Fibroblast of the aortic adventitia (primary cell): ENCODE results near the gene CTBP1. TPM values are rescaled to one million over a fixed set of nuclear protein-coding genes. Genes with fewer than 3 reads are reported as not detected.

Experiments
- DNase-seq: peaks from one replicate; pipeline ENCODE4 v3.0.0-alpha.2; 2010; ENCODE audit warnings: low read depth
- H3K4me3 ChIP-seq: 2 replicates; pipeline ENCODE4 v1.5.1; 2011; ENCODE audit warnings: low read depth, mild to moderate bottlenecking, control low read depth, low read length, moderate library complexity
- total RNA-seq: library from RNA; depleted of rRNA; stranded (reverse); fragments of >200 nt; gene quantifications from 2 replicates; pipeline ENCODE4 v1.2.3, GENCODE V29; 2012; ENCODE audit warnings: low replicate concordance
- TF ChIP-seq, protein P1 (sequence below): IDR thresholded peaks from 2 replicates; pipeline ENCODE4 v1.5.1; 2011; ENCODE audit warnings: mild to moderate bottlenecking, low read length, control low read depth, inconsistent platforms; ENCODE audit not compliant: insufficient read depth

Gene CTBP1
- total RNA-seq, 1 donor: 141 TPM

GRCh38 chr4:1269209-1269608, 20.3 kb upstream of the CTBP1 start:
- no peak overlapping the region for H3K4me3 ChIP-seq
- no peak for DNase-seq
- TF ChIP-seq, protein P1, sequence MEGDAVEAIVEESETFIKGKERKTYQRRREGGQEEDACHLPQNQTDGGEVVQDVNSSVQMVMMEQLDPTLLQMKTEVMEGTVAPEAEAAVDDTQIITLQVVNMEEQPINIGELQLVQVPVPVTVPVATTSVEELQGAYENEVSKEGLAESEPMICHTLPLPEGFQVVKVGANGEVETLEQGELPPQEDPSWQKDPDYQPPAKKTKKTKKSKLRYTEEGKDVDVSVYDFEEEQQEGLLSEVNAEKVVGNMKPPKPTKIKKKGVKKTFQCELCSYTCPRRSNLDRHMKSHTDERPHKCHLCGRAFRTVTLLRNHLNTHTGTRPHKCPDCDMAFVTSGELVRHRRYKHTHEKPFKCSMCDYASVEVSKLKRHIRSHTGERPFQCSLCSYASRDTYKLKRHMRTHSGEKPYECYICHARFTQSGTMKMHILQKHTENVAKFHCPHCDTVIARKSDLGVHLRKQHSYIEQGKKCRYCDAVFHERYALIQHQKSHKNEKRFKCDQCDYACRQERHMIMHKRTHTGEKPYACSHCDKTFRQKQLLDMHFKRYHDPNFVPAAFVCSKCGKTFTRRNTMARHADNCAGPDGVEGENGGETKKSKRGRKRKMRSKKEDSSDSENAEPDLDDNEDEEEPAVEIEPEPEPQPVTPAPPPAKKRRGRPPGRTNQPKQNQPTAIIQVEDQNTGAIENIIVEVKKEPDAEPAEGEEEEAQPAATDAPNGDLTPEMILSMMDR: no peak

- H3K4me3 ChIP-seq: no peak overlapping the region
- TF ChIP-seq, protein P1: no peak
- DNase-seq: no peak
These were observed 18.2 kb upstream of the CTBP1 start for GRCh38 chr4:1266881-1267763.

DNA sequence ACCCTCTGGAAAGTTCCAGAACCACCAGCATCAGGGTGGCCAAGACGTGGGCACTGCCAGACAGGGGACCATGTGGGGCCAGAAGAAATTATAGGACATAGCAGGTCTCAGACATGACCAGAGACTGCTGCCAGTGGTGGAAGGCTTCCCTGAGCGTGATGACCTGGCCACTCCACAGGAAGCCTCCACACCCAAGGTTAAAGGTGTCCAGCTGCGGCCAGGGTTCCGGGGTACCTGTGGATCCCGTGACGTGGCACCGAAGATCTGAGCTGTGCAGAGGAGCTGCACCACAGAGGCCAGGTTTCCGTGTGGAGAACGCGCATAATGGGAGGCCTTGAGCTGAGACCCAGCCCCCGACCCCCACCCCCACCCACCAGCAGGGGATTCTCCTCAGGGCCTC, 16.4 kb upstream of the CTBP1 start:
- TF ChIP-seq, protein P1: no peak
- no peak overlapping the region for H3K4me3 ChIP-seq
- DNase-seq: no peak

DNA sequence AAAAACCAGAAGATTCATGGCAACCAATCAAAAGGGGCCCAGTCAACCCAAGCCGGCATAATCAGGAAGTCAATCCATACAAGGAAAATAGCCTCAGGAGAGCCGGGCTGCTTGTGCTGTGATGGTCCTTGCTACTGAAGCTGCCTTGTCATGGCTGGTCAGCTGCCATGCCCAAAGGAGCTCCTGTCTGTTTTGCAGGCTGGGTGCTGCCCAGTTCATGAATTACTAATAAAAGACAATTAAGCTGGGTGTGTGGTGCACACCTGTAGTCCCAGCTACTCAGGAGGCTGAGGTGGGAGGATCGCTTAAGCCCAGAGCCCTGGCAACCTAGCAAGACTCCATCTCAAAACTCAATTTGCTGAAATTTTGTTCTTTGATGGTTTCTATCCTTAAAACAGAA, 16.0 kb upstream of the CTBP1 start:
- TF ChIP-seq, protein P1: no peak
- no peak overlapping the region for H3K4me3 ChIP-seq
- DNase-seq: no peak

DNA sequence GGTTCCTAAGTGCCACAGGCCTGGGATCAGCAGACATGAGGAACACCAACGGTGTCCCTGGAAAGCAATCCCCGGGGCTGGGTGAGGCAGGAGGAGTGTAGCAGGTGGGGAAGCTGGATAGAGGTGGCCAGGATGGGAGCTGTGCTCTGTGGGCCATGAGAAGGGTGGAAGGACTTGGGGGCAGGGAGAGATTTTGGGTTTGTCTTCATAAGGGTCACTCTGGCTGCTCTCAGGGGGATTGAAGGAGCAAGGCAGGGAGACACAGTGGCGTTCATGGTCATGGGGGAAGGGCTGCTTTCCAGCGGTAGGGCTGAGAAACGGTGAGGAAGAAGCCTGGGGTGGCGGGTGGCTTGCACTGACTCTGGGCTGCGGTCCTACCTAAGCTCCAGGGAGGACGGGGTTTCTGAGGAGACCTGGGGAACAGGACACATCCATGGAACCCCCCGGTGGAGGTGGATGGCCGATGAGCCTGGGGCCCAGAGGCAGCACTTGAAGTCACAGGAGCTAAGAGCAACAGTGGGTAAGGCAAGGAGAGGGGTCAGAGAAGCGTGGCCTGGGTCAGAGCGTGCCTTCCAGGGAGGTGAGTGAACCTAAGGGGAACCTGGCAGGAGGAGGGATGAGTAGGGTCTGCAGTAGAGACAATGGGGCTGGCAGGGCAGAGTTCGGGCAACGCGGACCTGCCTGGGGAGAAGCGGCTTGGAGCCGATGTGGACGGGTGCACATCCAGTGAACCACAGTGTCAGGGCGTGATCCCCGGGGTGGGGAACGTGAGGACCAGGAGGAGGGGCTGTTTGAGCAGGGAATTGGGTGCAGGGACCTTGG, 12.4 kb upstream of the CTBP1 start:
- DNase-seq: no peak
- no peak overlapping the region for H3K4me3 ChIP-seq
- TF ChIP-seq, protein P1: no peak

DNA sequence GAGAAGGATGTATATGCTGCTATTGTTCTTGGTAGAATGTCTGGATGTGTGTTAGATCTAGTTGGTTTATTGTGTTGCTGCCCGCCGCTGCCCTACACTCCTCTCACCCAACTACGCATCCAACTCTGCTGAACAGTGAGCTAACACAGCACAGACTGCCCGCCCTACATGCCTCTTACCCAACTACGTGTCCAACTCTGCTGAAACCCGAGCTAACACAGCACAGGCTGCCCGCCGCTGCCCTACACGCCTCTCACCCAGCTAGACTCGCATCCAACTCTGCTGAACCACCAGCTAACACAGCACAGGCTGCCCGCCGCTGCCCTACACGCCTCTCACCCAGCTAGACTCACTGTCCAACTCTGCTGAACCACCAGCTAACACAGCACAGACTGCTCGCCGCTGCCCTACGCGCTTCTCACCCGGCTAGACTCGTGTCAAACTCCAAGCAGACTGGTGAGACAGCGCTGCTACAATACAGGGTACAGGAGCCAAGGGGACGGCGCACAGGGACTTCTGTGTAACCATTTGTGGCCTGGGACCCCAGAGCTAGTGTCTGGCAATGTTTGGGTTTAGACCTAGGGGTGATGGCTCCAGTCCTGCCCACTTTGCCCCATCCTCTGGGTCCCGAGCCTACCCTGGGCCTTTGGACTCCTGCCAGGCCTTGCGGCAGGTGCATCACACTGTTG, 11.6 kb upstream of the CTBP1 start:
- no peak for DNase-seq
- TF ChIP-seq, protein P1: no peak
- no peak overlapping the region for H3K4me3 ChIP-seq
